Measurements from ENCODE around the gene DENND5A.

DNA sequence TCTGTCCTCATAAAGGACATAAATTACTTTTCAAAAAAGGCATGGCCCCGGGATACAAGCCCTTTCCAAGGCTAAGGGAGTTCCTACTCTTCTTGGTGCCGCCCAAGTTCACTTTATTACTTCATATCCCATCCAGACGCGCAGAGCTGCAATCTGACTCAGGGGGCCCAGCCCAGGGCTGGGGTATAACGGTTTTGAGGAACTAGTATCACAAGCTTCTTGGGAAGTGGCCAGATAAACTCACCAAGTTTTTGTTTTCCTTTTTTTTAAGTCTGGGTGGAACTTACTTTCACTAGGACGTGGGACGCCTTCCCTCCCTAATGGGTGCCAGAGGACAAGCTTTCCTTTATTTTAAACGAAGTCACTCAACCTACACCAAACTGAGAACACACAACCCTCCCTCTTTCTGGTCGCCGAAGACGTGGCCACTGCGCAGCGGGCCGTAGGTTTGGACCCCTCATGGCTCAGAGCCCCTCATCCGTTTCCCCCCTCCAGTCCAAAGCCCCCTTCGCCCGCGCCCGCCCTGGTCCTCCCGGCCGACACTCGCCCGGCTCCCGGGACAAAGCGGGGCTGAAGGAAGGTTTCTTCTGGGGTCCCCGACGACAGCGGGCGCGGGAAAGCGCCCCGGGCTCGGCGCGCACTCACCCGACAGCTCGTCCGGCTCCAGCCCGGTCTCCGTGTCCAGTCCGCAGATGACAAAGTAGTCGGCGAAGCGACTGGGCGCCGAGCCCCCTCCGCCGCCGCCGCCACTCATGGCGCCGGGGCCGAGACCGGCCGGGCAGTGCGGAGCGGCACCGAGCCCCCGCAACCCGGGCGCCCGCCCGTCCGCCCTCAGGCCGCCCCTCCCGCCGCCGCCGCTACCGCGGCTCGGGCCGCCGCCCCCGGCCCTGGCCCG, 587 bp downstream of the DENND5A start:
- TF ChIP-seq, protein P1, sequence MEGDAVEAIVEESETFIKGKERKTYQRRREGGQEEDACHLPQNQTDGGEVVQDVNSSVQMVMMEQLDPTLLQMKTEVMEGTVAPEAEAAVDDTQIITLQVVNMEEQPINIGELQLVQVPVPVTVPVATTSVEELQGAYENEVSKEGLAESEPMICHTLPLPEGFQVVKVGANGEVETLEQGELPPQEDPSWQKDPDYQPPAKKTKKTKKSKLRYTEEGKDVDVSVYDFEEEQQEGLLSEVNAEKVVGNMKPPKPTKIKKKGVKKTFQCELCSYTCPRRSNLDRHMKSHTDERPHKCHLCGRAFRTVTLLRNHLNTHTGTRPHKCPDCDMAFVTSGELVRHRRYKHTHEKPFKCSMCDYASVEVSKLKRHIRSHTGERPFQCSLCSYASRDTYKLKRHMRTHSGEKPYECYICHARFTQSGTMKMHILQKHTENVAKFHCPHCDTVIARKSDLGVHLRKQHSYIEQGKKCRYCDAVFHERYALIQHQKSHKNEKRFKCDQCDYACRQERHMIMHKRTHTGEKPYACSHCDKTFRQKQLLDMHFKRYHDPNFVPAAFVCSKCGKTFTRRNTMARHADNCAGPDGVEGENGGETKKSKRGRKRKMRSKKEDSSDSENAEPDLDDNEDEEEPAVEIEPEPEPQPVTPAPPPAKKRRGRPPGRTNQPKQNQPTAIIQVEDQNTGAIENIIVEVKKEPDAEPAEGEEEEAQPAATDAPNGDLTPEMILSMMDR (IDR thresholded peaks at IDR 0.05): no peak
- TF ChIP-seq POLR2A (IDR thresholded peaks at IDR 0.05): no peak

All from Peyer's patch (tissue), 4 donors.